ENCODE measurements around the gene CACNG1. TPM values are rescaled to one million over a fixed set of nuclear protein-coding genes. Genes with fewer than 3 reads are reported as not detected.

The CACNG1 gene
- polyA plus RNA-seq, 1 of the 3 experiments (the other 2 are of a cell fraction), result not detected

- no peak overlapping the region for H3K27ac ChIP-seq (ENCODE audit: low read depth in 2 of 2, low read length in 1 of 2)
- H3K36me3 ChIP-seq (replicated peaks in 1 of 2; ENCODE audit: control insufficient read depth in 1 of 2, insufficient read depth in 2 of 2, low read length in 1 of 2), result peaks cover 0 to 13% of the 10 kb centered on the region in 2 experiments
- no peak overlapping the region for H2AFZ ChIP-seq (ENCODE audit: low read depth)
- no peak for DNase-seq
- no peaks in the 10 kb centered on the region for H3K27me3 ChIP-seq (ENCODE audit: insufficient read depth)
- H3K9me3 ChIP-seq, result no peaks in the 10 kb centered on the region
- TF ChIP-seq YY1 (IDR thresholded peaks at IDR 0.05; ENCODE audit: low read depth) (no peak), MAX (IDR thresholded peaks at IDR 0.05; ENCODE audit: low read depth) (no peak), REST (IDR thresholded peaks at IDR 0.05; ENCODE audit: low read depth, low read length) (no peak), NFIC (IDR thresholded peaks at IDR 0.05; ENCODE audit: borderline replicate concordance) (no peak), TAF1 (IDR thresholded peaks at IDR 0.05; ENCODE audit: borderline replicate concordance, low read depth, low read length) (no peak), FOXJ3 (CRISPR knock-in tag; IDR thresholded peaks at IDR 0.05) (no peak), TEAD4 (IDR thresholded peaks at IDR 0.05; ENCODE audit: borderline replicate concordance, insufficient read depth) (no peak), SMC3 (IDR thresholded peaks at IDR 0.05; ENCODE audit: low read depth, low read length) (no peak), CTCF (IDR thresholded peaks at IDR 0.05) (no peak), JUND (IDR thresholded peaks at IDR 0.05) (no peak), PBX3 (IDR thresholded peaks at IDR 0.05) (no peak), GATA2 (CRISPR knock-in tag; IDR thresholded peaks at IDR 0.05) (no peak), EZH2phosphoT487 (IDR thresholded peaks at IDR 0.05; ENCODE audit: borderline replicate concordance, low read depth) (no peak), RXRA (IDR thresholded peaks at IDR 0.05; ENCODE audit: borderline replicate concordance, low read depth) (no peak)
- H3K4me1 ChIP-seq (ENCODE audit: control insufficient read depth in 1 of 2, insufficient read depth in 2 of 2, low read depth in 1 of 2, low read length in 1 of 2), result no peaks in the 10 kb centered on the region
- ChIA-PET CTCF (interaction anchor here (0.6 to 2.0 kb wide), 6 partner anchors 10 to 369 kb away, joined by 3 to 5 read pairs (median 3); no protein-coding TSS in a partner anchor), POLR2A (no interaction called here)
- H3F3A ChIP-seq (replicated peaks; ENCODE audit: insufficient read depth), result no peaks in the 10 kb centered on the region
- no peak overlapping the region for H3K9ac ChIP-seq
- 100% methylated on average over 1 of the region's 1 CpG for WGBS (ENCODE audit: low lambda C conversion rate)
- H3K4me3 ChIP-seq (ENCODE audit: low read depth in 2 of 2, low read length in 1 of 2), result no peak overlapping the region
- no peaks in the 10 kb centered on the region for H4K20me1 ChIP-seq (ENCODE audit: insufficient read depth)
- no peak overlapping the region for H3K4me2 ChIP-seq
- H3K9me2 ChIP-seq, result no peaks in the 10 kb centered on the region
- H3K79me2 ChIP-seq (ENCODE audit: insufficient read depth), result peaks cover 35% of the 10 kb centered on the region
Measured at GRCh38 chr17:67096609-67097008, 52.3 kb downstream of the CACNG1 start.
